Activated CD4-positive, alpha-beta T cell treated with anti-CD3 and anti-CD28 coated beads for 1 hour (primary cell): Measurements from ENCODE around the gene MT1X.

Source experiments
- DNase-seq: peaks from one replicate; pipeline ENCODE4 v3.0.0-alpha.2; 2020

The MT1X gene

GRCh38 chr16:56681939-56682702 lies at the start of gene MT1X:
Gene MT1X (plus strand): TSS chr16:56682470. CDS start chr16:56682541, 71 bp downstream.
- DNase-seq, result peak; percentile 85

- DNase-seq, result no peak
These were observed 49.4 kb upstream of the MT1X start for GRCh38 chr16:56632848-56633365.

GRCh38 chr16:56633535-56633934 lies 48.7 kb upstream of the MT1X start:
- no peak for DNase-seq

GRCh38 chr16:56634715-56635440 lies 47.4 kb upstream of the MT1X start:
- DNase-seq, result no peak

DNA sequence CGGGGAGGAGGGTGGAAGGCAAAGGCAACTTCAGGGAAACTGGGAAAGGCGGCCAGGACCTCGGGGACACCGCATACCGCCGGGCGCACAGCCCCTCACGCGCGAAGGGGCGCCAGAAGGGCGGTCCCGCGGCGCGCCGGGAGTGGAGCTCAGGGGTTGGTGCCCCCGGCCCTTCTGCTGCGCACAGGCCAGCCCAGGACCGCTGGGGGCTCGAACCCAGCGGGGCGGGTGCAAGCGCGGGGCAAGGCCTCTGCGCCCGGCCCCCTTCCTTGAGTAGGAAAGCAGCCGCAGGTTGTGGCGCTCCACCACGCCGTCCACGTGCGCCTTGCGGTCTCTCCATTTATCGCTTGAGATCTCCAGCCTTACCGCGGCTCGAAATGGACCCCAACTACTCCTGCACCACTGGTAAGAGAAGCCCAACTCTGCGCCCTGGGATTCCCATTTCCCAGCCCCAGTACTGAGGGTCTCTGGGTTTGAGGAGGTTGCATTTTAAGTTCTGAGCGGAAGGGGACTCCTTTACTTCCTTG lies 46.8 kb upstream of the MT1X start:
- DNase-seq, result no peak

GRCh38 chr16:56636616-56637413 lies 45.5 kb upstream of the MT1X start:
- no peak for DNase-seq

DNA sequence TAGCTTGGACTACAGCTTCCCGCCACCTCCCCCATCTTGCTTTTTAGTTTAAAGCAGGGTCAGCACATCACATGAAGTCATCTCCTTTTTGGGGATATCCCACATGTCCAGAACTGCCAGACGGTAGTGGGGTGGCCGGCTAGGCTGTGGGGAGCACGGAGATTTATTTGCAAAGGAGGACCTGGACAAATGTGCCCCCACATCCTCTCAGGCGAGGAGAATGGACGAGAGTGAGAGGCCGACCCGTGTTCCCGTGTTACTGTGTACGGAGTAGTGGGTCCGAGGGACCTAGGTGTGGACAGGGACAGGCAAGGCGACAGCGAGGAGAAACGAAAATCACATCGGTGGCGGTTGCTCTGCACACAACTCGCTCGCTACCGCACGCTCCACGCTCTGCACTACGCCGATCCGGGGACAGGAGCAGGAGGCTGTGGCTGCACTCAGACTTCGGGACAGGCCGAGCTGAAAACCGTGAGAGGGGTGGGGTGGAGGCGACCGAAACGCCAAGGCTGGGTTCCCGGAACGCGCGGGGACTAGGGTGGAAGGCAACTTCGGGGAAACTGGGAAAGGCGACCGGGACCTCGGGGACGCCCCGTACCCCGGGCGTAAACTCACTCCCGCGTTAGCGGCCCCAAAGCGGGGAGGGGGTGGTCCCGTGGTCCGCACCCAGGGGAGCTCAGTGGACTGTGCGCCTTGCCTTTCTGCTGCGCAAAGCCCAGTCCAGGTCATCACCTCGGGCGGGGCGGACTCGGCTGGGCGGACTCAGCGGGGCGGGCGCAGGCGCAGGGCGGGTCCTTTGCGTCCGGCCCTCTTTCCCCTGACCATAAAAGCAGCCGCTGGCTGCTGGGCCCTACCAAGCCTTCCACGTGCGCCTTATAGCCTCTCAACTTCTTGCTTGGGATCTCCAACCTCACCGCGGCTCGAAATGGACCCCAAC lies 44.2 kb upstream of the MT1X start, which contains the start of gene MT1A:
Gene MT1A (plus strand): TSS at position 853 of the 937 bp plus-strand sequence. CDS start 73 bp downstream, at position 926.
- no peak for DNase-seq

DNA sequence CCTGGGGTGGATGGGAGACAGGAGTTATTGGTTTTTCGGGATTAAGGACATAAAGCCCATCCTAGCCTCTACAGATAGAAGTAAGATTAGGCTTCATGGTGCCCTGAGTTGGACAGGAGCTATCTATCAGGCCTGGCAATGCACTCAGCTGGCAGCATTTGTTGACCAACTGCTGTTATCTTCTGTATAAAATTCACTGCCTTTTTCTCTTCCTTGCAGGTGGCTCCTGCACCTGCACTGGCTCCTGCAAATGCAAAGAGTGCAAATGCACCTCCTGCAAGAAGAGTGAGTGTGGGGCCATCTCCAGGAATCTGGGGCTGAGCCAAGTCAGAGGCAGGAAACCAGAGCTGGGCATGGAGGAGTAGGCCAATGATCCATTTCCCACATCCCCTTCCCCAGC lies 43.2 kb upstream of the MT1X start:
- no peak for DNase-seq

- no peak for DNase-seq
These were observed 42.2 kb upstream of the MT1X start for GRCh38 chr16:56640076-56640475.

DNA sequence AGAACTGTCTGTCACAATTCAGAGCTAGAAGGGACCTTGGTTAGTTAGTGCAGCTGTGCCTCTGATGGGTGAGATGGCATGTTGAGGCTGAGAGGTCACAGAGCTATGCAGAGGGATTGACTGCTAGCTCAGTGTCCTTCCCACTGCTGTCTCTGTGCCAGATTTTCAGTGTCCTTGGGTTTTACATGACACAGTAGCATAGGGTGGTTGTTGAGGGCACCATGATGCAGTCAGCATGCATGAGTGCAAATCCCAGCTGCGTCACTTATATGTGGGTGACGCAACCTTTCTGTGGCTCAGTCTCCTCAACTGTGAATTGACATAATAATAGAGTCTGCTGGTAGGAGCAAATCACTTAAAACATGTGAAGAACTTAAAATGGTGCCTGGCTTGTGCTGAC lies 41.1 kb upstream of the MT1X start:
- no peak for DNase-seq

- DNase-seq, result peak; percentile 59
These were observed 39.0 kb upstream of the MT1X start for GRCh38 chr16:56643080-56643778.

DNA sequence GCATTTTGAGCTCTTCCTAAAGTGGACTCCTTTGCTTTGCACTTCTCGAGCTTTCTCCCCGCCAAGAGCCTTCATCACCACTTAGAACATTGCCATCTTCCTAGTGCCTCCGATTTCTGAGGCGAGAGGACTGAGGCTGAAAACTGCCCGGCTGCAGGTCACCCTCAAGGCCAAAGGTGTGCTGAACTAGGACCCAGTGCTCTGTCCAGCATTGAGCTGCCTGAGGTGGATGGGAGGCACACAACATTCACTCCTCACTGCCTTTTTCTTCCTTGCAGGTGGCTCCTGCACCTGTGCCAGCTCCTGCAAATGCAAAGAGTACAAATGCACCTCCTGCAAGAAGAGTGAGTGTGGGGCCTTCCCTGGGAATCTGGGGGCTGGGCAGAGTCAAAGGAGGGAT lies 38.4 kb upstream of the MT1X start:
- DNase-seq, result no peak

DNA sequence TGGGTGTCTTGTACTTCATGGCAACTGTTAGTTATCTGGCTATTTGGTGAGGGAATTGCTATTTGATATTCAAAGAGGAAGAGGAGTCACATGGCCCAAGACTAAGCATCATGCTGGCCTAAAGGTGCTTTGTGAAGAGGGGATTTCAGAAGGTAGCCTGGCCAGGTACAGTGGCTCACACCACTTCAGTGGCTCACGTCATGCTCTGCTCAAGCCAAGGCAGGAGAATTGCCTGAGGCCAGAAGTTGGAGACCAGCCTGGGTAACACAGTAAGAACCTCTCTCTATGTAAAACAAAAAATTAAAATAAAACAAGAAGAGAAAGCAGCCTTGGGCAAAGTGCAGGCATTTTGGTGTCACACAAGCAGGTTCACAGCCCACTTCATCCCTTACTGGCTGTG lies 37.0 kb upstream of the MT1X start:
- no peak for DNase-seq

DNA sequence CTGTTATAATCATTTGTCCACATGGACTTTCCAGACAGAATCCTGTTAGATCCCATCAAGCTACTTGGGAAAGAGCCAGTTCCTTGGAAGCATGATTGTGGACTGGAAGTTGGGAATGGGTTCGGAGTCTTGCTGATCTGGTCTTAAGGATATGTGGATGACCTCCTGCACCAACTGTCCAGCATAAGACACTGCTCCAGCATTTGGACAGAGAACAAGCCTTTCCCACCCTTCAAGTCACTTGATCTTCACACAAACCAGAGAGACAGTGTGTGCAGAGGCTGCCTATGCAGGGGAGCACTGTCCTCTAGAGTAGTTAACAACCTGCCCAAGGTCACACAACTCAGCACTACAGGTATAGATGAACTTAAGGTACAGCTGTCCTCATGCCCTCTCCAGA lies 36.4 kb upstream of the MT1X start:
- no peak for DNase-seq

- DNase-seq, result no peak
These were observed 34.4 kb upstream of the MT1X start for GRCh38 chr16:56647641-56648431.

DNA sequence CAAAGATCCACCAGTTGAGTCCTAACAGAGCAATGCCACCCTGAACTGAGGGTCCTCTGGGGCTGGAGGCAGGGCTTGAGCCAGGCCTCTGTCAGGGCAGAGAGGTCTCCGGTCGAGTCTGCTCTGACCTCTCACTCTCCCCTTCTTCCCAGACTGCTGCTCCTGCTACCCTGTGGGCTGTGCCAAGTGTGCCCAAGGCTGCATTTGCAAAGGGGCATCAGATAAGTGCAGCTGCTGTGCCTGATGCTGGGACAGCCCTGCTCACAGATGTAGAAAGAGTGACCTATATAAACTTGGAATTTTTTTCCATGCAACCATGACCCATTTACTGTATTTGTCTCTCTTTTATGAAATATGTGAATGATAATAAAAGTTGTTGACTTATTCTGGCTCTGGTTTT lies 33.0 kb upstream of the MT1X start:
- no peak for DNase-seq

DNA sequence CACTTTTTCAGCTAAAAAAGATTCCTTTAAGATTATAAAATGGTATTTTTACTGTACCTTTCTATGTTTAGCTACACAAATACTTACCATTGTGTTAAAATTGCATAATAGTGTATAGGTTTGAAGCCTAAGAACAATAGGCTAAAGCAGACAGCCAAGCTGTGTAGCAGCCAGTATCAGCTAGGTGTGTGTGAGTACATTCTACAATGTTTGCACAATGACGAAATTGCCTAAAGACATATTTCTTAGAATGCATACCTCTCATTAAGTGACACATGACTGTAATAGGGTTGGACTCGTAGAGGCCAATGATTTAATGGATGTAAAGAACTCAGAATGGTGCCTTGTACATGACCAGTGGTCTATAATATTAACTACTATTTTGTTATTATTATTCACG lies 32.5 kb upstream of the MT1X start:
- DNase-seq, result no peak

DNA sequence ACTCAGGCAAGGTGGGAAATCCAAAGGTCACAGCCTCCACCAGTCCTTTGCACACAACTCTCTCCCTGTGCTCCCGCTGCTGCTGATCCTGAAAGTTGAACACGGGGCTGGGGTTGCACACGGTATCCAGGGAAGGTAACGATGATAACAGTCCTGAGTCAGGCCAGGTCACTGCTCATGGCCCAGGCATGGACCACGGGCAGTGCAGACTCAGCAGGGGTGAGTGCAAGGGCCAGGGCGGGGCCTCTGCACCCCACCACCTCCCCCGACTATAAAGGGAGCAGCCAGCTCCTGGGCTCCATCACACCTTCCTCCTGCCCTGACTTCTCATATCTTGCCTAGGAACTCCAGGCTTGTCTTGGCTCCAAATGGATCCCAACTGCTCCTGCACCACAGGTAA lies 30.7 kb upstream of the MT1X start, which contains the start of gene MT1B:
Gene MT1B (plus strand): TSS at position 301 of the 400 bp plus-strand sequence. CDS start 68 bp downstream, at position 369.
- DNase-seq, result no peak

GRCh38 chr16:56652600-56652999 lies 29.7 kb upstream of the MT1X start:
- no peak for DNase-seq

DNA sequence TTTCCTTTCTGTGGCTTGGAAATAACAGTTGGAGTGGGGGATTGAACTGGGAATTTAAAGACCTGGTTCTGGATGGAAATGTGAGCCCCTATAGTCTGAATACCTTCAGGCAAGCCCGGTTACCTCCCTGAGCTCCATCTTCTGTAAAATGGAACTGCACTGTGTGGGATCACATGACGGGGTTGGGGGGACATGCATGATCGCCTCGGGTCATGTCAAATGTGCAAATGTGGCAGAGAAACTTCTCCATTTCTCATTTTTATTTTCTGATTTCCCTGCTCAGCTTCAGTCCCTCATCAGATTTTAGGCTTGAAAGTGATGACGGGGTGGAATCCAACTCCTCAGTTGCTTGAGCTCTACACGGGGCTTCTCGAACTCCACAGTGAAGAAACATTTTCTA lies 29.1 kb upstream of the MT1X start:
- no peak for DNase-seq
